ENCODE data around the gene NUPR1. TPM values are rescaled to one million over a fixed set of nuclear protein-coding genes. Genes with fewer than 3 reads are reported as not detected.

NUPR1 gene
- total and polyA plus RNA-seq, 2 of the 13 experiments (the other 11 are each of a cell fraction or from before 2014, with no cell fraction given): 18.0 to 25.6 TPM

GRCh38 chr16:28562199-28562598, 23.4 kb upstream of the NUPR1 start:
- no peak for ATAC-seq
- TF ChIP-seq MEIS2 (CRISPR knock-in tag; IDR thresholded peaks at IDR 0.05) (no peak), PTBP1 (IDR thresholded peaks at IDR 0.05; ENCODE audit: low read depth, low read length, poor library complexity, severe bottlenecking) (no peak), PHF8 (CRISPR knock-in tag; IDR thresholded peaks at IDR 0.05) (no peak), TFE3 (CRISPR knock-in tag; IDR thresholded peaks at IDR 0.05) (no peak), RFX5 (IDR thresholded peaks at IDR 0.05; ENCODE audit: low read depth, low read length) (no peak), ZNF296 (CRISPR knock-in tag; conservative IDR thresholded peaks at IDR 0.05) (no peak), ESRRA (CRISPR knock-in tag; IDR thresholded peaks at IDR 0.05; ENCODE audit: low read depth) (no peak), KDM4B (CRISPR knock-in tag; IDR thresholded peaks at IDR 0.05) (no peak), ZNF607 (CRISPR knock-in tag; IDR thresholded peaks at IDR 0.05; ENCODE audit: borderline replicate concordance) (no peak), CENPBD1 (CRISPR knock-in tag; IDR thresholded peaks at IDR 0.05; ENCODE audit: borderline replicate concordance, low read depth) (no peak), ARHGAP35 (CRISPR knock-in tag; IDR thresholded peaks at IDR 0.05; ENCODE audit: borderline replicate concordance) (no peak)
- TF ChIP-seq, protein P1, sequence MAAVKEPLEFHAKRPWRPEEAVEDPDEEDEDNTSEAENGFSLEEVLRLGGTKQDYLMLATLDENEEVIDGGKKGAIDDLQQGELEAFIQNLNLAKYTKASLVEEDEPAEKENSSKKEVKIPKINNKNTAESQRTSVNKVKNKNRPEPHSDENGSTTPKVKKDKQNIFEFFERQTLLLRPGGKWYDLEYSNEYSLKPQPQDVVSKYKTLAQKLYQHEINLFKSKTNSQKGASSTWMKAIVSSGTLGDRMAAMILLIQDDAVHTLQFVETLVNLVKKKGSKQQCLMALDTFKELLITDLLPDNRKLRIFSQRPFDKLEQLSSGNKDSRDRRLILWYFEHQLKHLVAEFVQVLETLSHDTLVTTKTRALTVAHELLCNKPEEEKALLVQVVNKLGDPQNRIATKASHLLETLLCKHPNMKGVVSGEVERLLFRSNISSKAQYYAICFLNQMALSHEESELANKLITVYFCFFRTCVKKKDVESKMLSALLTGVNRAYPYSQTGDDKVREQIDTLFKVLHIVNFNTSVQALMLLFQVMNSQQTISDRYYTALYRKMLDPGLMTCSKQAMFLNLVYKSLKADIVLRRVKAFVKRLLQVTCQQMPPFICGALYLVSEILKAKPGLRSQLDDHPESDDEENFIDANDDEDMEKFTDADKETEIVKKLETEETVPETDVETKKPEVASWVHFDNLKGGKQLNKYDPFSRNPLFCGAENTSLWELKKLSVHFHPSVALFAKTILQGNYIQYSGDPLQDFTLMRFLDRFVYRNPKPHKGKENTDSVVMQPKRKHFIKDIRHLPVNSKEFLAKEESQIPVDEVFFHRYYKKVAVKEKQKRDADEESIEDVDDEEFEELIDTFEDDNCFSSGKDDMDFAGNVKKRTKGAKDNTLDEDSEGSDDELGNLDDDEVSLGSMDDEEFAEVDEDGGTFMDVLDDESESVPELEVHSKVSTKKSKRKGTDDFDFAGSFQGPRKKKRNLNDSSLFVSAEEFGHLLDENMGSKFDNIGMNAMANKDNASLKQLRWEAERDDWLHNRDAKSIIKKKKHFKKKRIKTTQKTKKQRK (IDR thresholded peaks at IDR 0.05; ENCODE audit: low read length): no peak
- TF ChIP-seq, protein P2, sequence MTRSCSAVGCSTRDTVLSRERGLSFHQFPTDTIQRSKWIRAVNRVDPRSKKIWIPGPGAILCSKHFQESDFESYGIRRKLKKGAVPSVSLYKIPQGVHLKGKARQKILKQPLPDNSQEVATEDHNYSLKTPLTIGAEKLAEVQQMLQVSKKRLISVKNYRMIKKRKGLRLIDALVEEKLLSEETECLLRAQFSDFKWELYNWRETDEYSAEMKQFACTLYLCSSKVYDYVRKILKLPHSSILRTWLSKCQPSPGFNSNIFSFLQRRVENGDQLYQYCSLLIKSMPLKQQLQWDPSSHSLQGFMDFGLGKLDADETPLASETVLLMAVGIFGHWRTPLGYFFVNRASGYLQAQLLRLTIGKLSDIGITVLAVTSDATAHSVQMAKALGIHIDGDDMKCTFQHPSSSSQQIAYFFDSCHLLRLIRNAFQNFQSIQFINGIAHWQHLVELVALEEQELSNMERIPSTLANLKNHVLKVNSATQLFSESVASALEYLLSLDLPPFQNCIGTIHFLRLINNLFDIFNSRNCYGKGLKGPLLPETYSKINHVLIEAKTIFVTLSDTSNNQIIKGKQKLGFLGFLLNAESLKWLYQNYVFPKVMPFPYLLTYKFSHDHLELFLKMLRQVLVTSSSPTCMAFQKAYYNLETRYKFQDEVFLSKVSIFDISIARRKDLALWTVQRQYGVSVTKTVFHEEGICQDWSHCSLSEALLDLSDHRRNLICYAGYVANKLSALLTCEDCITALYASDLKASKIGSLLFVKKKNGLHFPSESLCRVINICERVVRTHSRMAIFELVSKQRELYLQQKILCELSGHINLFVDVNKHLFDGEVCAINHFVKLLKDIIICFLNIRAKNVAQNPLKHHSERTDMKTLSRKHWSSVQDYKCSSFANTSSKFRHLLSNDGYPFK (CRISPR knock-in tag; IDR thresholded peaks at IDR 0.05; ENCODE audit: borderline replicate concordance): no peak
- no peak for FAIRE-seq
- H4K20me1 ChIP-seq (ENCODE audit: insufficient read depth, low read length): no peaks in the 10 kb centered on the region
- DNase-seq (ENCODE audit: low spot score): no peak
- in situ Hi-C loops (cut with HindIII; ENCODE audit: extremely low pct_ligation_motif_present, low pct_unique_long_range_greater_than_20kb): no loop called here
- peaks cover 4 to 11% of the 10 kb centered on the region in 2 experiments; a peak in 4 of 5 replicates for H3K36me3 ChIP-seq (replicated peaks in 1 of 2; ENCODE audit: control insufficient read depth in 1 of 2, insufficient read depth in 2 of 2, low read length in 2 of 2)
- H3K79me2 ChIP-seq (ENCODE audit: insufficient read depth, low read length): peaks cover under 1% of the 10 kb centered on the region
- no peak overlapping the region for H2AFZ ChIP-seq (ENCODE audit: low read length)
- H3K27me3 ChIP-seq (ENCODE audit: control insufficient read depth in 1 of 2, insufficient read depth in 2 of 2, low read length in 2 of 2): no peaks in the 10 kb centered on the region
- no TSS peak for BruUV-seq (replicated peaks)
- CTCF ChIA-PET (ENCODE audit: low intra/inter-chr PET ratio, low total read pairs): no interaction called here
- POLR2A ChIA-PET: no interaction called here
- H3K4me3 ChIP-seq (replicated peaks in 1 of 3; ENCODE audit: insufficient read depth in 1 of 3, low read depth in 2 of 3, low read length in 3 of 3): no peak overlapping the region
- 97% methylated on average over 4 of the region's 4 CpGs for WGBS (ENCODE audit: low lambda C conversion rate)
- H3K4me2 ChIP-seq (ENCODE audit: low read depth, low read length): no peak overlapping the region
- no peak overlapping the region for H3K9ac ChIP-seq (ENCODE audit: insufficient read depth, low read depth, low read length)
- H3K9me3 ChIP-seq (ENCODE audit: low read length): peaks cover 6% of the 10 kb centered on the region
- intact Hi-C loops (cut with micrococcal nuclease; ENCODE audit: unreplicated experiment): no loop called here
- H3K4me1 ChIP-seq (ENCODE audit: insufficient read depth, low read length): peaks cover 9% of the 10 kb centered on the region
- peak overlapping the region; percentile 5 for H3K27ac ChIP-seq (ENCODE audit: extremely low read length, insufficient read depth, low read length)
